DMS 273 treated with DMSO at 0.1 percent for 48 hours (cell line): ENCODE measurements around the gene MST1.

Experiments
- DNase-seq: peaks from one replicate; lab custom pipeline; 2025; lab: John Stamatoyannopoulos, UW

The MST1 gene

GRCh38 chr3:49655731-49656285, 33.5 kb downstream of the MST1 start:
- no peak for DNase-seq

GRCh38 chr3:49654955-49655556, 34.2 kb downstream of the MST1 start:
- no peak for DNase-seq

DNA sequence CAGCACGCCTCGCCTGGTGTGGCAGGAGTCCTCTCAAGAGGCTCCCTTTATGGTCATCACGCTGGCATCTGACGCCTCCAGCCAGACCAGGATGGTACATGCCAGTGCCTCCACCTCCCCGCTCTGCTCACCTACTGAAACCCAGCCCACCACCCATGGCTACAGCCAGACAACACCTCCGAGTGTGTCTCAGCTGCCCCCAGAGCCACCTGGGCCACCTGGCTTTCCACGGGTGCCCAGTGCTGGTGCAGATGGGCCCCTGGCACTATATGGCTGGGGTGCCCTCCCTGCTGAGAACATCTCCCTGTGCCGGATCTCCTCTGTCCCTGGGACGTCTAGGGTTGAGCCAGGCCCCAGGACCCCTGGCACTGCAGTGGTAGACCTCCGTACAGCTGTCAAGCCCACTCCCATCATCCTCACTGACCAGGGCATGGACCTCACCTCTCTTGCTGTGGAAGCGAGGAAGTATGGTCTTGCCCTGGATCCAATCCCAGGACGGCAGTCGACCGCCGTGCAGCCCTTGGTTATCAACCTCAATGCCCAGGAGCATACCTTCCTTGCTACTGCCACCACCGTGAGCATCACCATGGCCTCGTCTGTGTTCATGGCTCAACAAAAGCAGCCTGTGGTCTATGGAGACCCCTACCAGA, 35.0 kb downstream of the MST1 start:
- DNase-seq = no peak

GRCh38 chr3:49653621-49654020, 35.7 kb downstream of the MST1 start:
- DNase-seq = no peak

- no peak for DNase-seq
Observed at GRCh38 chr3:49652903-49653415, 36.3 kb downstream of the MST1 start.

GRCh38 chr3:49652218-49652902, 36.9 kb downstream of the MST1 start:
- DNase-seq = no peak

DNA sequence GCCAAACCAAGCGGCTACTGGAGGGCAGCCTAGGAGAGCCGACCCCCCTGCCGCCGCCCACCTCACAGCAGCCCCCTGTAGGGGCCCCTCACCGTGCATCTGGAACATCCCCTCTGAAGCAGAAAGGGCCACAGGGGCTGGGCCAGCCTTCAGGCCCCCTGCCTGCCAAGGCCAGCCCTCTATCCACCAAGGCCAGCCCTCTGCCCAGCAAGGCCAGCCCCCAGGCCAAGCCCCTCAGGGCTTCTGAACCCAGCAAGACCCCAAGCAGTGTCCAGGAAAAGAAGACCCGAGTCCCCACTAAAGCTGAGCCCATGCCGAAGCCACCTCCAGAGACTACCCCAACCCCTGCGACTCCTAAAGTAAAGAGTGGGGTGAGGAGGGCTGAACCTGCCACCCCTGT, 38.6 kb downstream of the MST1 start:
- no peak for DNase-seq

- no peak for DNase-seq
Observed at GRCh38 chr3:49650177-49650576, 39.1 kb downstream of the MST1 start.

DNA sequence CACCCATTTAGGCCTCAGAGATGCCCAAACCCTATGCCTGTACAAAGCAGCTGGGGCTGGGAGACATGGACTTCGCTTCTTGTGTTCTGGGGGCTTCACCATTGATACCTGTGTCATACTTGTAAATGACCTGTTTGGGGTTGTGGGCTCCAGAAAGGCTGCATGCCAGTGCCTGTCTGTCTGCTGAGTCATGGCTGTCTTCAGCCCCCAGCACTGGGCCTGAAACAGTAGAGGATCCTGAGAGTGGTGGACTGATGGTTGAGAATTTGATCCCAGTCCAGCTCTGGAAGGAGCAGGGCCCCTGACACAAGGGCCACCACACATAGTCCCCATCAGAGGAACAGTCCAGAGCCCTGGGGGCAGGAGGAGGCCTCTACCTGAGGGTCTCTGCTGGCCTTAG, 39.7 kb downstream of the MST1 start:
- no peak for DNase-seq

DNA sequence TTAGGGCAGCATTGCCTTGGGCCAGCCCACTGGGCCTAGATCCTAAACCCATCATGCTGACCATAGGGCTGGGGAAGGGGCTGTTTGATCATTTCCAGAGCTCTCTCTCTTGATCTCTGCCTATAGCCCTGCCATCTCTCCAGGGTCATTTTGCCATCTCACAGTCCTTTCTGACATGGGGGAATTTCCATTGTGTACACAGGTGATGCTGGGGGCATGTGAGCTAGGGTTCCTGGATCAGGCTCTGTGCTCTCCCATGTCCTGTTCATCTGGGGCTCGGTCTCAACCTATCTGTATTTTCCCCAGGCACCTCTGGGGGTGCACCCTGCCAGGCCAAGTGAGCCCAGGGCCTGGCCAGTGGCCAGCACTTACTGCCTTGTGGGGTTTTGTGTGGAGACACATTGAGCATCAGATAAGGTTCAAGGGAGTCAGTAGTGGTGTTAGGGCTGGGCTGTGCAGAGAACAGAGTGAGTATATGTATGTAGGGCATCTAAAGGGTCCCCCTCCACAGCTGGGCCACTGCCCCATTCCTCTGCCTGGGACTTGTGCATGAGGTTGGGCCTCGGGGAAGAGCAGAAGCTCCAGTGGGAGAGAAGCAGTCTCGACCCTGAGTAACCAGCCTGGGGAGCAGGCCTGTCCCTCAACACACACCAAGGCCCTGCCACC, 40.8 kb downstream of the MST1 start:
- DNase-seq = no peak

DNA sequence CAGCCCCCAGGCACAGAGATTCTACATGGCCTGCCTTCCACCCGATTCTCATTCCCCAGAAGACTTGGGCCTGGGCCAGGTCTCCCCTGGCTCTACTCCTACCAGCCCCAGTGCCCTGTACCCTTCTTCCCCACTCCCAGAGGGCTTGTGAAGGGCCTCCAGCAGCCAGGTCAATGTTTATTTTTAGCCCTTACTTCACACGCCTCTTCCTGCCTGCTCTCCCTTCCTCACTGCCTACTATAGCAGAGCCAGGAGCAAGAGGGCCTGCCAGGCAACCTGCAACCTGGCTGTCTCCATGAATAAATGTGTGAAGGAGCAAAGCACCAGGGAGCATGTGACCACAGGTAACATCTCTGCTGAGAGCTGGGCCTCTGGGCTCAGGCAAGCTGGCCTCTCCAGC, 41.5 kb downstream of the MST1 start:
- no peak for DNase-seq

DNA sequence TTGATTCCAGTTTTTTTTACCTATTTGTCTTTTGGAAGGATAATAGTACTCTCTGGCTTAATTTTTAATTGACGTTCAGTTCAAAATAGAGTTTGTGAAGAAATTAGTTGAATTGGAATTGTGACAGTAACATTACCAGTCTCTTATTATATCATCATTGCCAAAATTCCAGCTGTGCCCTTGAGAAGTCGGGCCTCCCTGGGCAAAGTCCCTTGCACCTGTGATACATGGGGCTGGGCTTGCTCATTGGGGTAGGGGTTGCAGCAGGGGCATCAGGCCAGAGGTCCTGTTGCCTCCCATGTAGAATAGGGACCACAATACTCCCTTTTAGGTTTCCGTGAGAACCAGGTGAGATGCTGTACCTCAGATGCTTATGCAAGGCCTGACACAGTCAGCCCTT, 43.0 kb downstream of the MST1 start:
- DNase-seq = no peak

DNA sequence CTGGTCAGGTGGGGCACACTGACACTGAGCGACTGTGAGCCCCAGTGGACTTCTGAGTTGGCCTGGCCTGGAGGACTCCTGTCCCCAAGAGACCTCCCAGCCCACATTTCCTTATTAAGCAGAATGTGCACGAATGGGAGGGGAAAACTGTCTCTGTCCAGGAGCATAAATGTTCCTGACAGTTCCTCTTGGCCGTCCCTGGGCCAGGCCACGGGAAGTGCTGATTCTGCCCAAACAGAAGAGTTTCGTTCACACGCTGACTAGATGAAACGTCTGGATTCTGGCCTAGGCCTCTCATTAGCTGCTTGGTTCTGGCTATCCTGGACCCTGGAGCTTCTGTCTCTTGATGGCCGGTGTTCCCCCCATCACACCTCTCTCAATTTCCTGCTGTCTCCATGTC, 44.6 kb downstream of the MST1 start:
- DNase-seq = no peak

DNA sequence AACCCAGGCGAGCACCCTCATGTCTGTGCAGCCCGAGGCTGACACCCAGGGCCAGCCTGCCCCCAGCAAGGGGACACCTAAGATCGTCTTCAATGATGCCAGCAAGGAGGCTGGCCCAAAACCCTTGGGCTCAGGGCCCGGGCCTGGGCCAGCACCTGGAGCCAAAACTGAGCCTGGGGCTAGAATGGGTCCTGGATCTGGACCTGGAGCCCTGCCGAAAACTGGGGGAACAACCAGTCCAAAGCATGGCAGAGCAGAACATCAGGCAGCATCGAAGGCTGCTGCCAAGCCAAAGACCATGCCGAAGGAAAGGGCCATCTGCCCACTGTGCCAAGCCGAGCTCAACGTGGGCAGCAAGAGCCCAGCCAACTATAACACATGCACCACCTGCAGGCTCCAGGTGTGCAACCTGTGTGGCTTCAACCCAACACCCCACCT, 46.5 kb downstream of the MST1 start:
- no peak for DNase-seq

GRCh38 chr3:49641921-49642707, 47.2 kb downstream of the MST1 start:
- no peak for DNase-seq

- DNase-seq = no peak
Observed at GRCh38 chr3:49641292-49641691, 48.0 kb downstream of the MST1 start.

- no peak for DNase-seq
Observed at GRCh38 chr3:49639551-49639950, 49.7 kb downstream of the MST1 start.

DNA sequence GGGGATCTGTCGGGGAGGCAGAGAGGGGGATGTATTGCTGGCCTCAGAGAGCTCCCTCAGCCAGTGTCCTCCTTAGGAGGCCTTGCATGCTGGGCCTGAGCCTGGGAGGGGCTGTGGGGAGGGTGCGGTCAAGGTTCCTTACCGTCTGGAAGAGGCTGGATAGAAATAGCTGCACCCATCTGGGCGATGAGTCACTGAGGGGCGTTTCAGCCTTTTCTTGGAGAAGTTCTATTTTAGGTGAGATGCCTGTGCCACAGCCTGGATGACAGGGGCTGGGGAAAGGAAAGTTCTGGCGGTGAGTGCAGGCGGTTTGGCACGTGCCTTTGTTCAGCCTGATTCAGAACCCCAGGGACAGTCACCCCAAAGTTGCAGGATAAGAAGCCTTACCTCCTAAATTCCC, 50.8 kb downstream of the MST1 start:
- no peak for DNase-seq

DNA sequence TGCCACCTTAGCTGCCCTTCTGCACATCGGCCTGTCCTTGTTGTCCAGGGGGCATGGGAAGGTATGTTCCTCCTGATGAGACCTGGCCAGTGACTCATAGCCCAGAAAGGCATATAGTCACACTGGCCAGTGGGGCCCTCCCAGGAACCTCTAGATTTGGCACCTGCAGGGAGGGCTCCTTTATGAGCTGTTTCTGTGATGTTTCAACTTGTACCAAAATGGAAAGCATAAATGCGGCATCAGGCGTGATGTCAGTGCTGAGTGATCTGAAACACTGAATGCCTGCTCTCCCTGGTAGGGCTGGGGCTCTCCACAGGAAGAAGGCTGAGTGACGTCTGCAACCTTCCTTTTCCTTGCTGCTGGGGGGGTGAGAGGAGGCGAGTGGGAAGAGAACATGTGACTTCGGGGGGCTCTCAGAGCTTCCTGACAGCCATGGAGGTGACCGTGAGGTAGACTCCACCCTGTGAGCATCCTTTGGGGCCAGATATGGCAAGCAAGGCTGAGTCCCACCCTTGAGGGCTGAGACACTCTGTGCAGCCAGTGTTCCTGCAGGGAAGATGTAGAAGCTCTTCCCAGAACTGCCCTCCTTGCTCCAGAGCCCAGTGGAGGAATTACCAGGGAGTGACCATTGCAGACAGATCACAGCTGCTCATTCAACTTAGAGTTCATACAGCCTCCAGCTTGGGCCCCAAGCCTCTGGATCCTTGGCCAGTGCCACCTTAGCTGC, 52.2 kb downstream of the MST1 start:
- DNase-seq = no peak

DNA sequence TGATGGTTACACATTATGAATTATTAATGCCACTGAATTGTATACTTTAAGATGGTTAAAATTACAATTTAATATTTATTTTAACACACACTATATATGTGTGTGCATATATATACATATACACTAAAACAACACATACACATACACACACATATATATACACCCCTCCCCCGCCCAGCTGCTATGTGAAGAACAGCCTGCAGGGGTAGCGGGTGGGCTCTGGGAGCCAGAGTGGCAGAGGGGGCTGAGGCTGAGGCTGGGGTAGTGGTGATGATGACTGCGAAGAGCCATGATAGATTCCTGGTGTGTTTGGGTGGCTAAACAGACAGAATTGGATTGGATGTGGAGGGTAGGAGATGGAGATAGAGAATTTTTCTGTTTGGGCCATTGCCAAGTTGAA, 54.5 kb downstream of the MST1 start:
- no peak for DNase-seq
